Measurements from ENCODE around the gene C22orf31. TPM values are rescaled to one million over a fixed set of nuclear protein-coding genes. Genes with fewer than 3 reads are reported as not detected.

C22orf31 gene
- total RNA-seq, 2 donors from 2014 or later: not detected

GRCh38 chr22:29070490-29070889 is 8.9 kb upstream of the C22orf31 start:
- Histone ChIP-seq H3K9me3 (no peaks in the 10 kb centered on the region), H3K27ac (no peak overlapping the region), H3K4me3 (no peak overlapping the region), H3K4me1 (peaks cover 0 to 38% of the 10 kb centered on the region in 2 donors), H3K27me3 (no peaks in the 10 kb centered on the region), H3K36me3 (no peaks in the 10 kb centered on the region)
- no peak for TF ChIP-seq CTCF (IDR thresholded peaks at IDR 0.05)
- no peak for DNase-seq (ENCODE audit: low spot score)

GRCh38 chr22:29069463-29069862 is 7.8 kb upstream of the C22orf31 start:
- H3K36me3 ChIP-seq: no peaks in the 10 kb centered on the region
- peaks cover 0 to 30% of the 10 kb centered on the region in 2 donors for H3K4me1 ChIP-seq
- no peak for TF ChIP-seq CTCF (IDR thresholded peaks at IDR 0.05)
- no peak overlapping the region for H3K4me3 ChIP-seq
- DNase-seq (ENCODE audit: low spot score): no peak
- no peaks in the 10 kb centered on the region for H3K27me3 ChIP-seq
- no peak overlapping the region for H3K27ac ChIP-seq
- H3K9me3 ChIP-seq: no peaks in the 10 kb centered on the region

DNA sequence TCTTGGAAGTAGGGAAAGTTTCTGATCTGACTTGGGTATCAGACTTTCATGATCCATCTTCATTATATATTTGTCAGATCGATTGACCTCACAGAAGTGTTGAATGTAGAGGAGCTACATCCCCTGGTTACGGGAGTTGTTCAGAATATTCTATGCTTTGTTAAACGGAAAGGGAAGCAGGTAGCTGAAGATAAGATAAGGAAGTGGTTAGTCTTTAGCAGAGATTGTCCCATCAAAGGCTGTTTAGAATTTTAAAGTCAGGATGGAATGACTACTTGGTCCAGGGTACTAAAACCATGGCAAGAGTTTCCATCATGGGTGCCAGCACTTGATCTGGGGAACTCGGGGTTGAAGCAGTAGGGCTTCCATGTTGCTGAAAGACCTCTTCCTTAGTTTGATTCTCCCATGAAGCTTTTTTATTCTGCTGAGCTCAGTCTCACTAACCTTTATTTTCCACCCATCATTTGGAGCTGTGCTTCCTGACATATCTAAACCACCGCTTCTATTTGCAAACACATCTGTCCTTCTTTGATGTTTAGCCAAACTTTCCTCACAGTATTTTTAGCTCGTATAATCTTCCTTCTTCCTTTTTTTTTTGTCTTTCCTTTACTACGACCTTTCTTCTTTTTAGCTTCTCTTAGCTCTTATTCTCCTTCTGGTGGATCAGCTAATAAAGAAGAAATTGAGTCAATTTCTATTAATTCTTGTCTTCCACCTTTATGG is 4.0 kb upstream of the C22orf31 start:
- Histone ChIP-seq H3K4me3 (no peak overlapping the region), H3K9me3 (no peaks in the 10 kb centered on the region), H3K4me1 (no peaks in the 10 kb centered on the region), H3K27ac (no peak overlapping the region), H3K36me3 (no peaks in the 10 kb centered on the region), H3K27me3 (no peaks in the 10 kb centered on the region)
- DNase-seq (ENCODE audit: low spot score): no peak
- TF ChIP-seq CTCF (IDR thresholded peaks at IDR 0.05): no peak

DNA sequence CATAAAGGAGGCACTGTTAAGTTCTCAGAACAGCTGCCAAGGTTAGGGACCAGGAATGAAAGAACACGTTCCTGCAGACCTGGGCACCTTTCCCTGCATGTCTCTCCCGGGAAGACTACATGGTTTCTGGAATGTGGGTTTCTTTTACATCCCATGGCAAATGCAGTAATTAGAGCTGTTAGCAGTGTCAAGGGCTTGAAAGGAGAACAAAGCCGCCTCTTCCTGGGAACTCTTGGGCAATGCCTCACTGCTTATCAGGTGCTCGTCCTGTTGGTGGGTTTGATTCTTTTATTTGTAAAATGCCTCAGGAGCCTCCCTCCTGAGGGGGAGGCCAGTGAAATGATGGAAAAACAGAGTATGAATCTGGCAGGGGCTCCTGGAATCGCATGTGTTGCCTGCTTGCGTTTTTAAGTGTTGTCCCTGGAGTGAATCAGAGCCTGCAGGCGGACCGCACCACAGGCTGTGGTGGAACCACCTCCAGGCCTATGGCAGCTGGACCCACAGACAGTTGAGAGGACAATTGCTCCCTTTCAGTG is 723 bp upstream of the C22orf31 start:
- H3K36me3 ChIP-seq: no peaks in the 10 kb centered on the region
- no peaks in the 10 kb centered on the region for H3K4me1 ChIP-seq
- H3K27me3 ChIP-seq: no peaks in the 10 kb centered on the region
- no peak for TF ChIP-seq CTCF (IDR thresholded peaks at IDR 0.05)
- DNase-seq (ENCODE audit: low spot score): no peak
- no peak overlapping the region for H3K4me3 ChIP-seq
- no peak overlapping the region for H3K27ac ChIP-seq
- no peaks in the 10 kb centered on the region for H3K9me3 ChIP-seq

GRCh38 chr22:29060931-29061330 is 700 bp downstream of the C22orf31 start:
- no peak for DNase-seq (ENCODE audit: low spot score)
- TF ChIP-seq CTCF (IDR thresholded peaks at IDR 0.05): no peak
- H3K27me3 ChIP-seq: no peaks in the 10 kb centered on the region
- no peaks in the 10 kb centered on the region for H3K9me3 ChIP-seq
- H3K4me3 ChIP-seq: no peak overlapping the region
- H3K4me1 ChIP-seq: no peaks in the 10 kb centered on the region
- H3K27ac ChIP-seq: no peak overlapping the region
- H3K36me3 ChIP-seq: no peaks in the 10 kb centered on the region
